Psoas muscle (tissue), 8 donors: ENCODE data around the gene CRAT. TPM values are rescaled to one million over a fixed set of nuclear protein-coding genes. Genes with fewer than 3 reads are reported as not detected.

Experiments
- ATAC-seq, 4 donors: fragments of 200-7000 bp; cut with Tn5 transposase; one replicate each; pipeline ENCODE4 v1.9.1; 2020; ENCODE audit warnings: moderate library complexity in 3 of 4, mild to moderate bottlenecking in 2 of 4
- DNase-seq, 2 donors: peaks; one replicate each; pipeline ENCODE4 v3.0.0-alpha.2; 2020
- H3K27ac ChIP-seq: fragments of 200-600 bp; one replicate; pipeline ENCODE4 v1.8.0; 2022
- H3K27me3 ChIP-seq, 3 donors: fragments of 200-600 bp in 1 of 3; one replicate each; pipeline versions ENCODE4 v1.6.1 to v1.8.0; 2013 to 2022; ENCODE audit warnings: low read length in 2 of 3, mild to moderate bottlenecking in 2 of 3, moderate library complexity in 1 of 3; ENCODE audit not compliant: insufficient read depth in 3 of 3
- H3K36me3 ChIP-seq, 2 donors: fragments of 200-600 bp in 1 of 2; one replicate each; pipeline versions ENCODE4 v1.6.1 to v1.8.0; 2013 to 2022; ENCODE audit warnings: low read depth in 1 of 2, mild to moderate bottlenecking in 1 of 2, moderate library complexity in 1 of 2; ENCODE audit not compliant: insufficient read depth in 1 of 2
- H3K4me1 ChIP-seq: fragments of 200-600 bp; one replicate; pipeline ENCODE4 v1.8.0; 2022
- H3K4me3 ChIP-seq: fragments of 200-600 bp; one replicate; pipeline ENCODE4 v1.8.0; 2022; ENCODE audit warnings: mild to moderate bottlenecking
- H3K9me3 ChIP-seq: fragments of 200-600 bp; one replicate; pipeline ENCODE4 v1.8.0; 2022
- WGBS, 3 donors: extraction: QIAGEN DNeasy Blood & Tissue Kit; methylation state at CpG; one replicate each; pipeline versions ENCODE4 v1.1.6 to v1.1.7; 2013; 5-methylcytosine and 5-hydroxymethylcytosine counted together
- intact Hi-C, 2 donors: fragments of 100-400 bp; cut with DNase I; formaldehyde crosslinking; loops; one replicate each; pipeline versions ENCODE4 v1.11.0 to v1.14.2; 2022
- polyA plus RNA-seq, 3 donors: library from polyadenylated mRNA; stranded (reverse); fragments of 200-250 nt; gene quantifications; one replicate each; pipeline ENCODE4 v1.2.3, GENCODE V29; 2013
- total RNA-seq, 4 donors: library from RNA; stranded (reverse); fragmentation: NEBNext Ultra II Directional in 2 of 4; extraction: Animal tissue kit (Norgen Biotek cat#: 25700) in 2 of 4; gene quantifications; one replicate each; pipeline versions ENCODE4 v1.2.1 to v1.2.4, GENCODE V29; 2021 to 2023
- TF ChIP-seq, protein P1 (sequence below): fragments of 200-600 bp; IDR thresholded peaks from one replicate; pipeline ENCODE4 v1.8.0; 2022; ENCODE audit warnings: antibody characterized with exemption
- donor health status: healthy with polysubstance abuse.
- donor health status: DM: no; HTN: no; CAD: no; lungs with moderate emphysema.
- donor health status: Bipolar disorder and iron deficiency.
- donor health status: healthy.
- donor health status: DM: yes; HTN: yes; CAD: no.
- donor health status: DM: no; HTN: no; CAD: no.
- donor health status: DM: no; HTN: no; CAD: no.
- donor health status: DM: yes; HTN: yes; CAD: no.

CRAT gene
- total and polyA plus RNA-seq, 7 donors: 88.7 to 229 (median 123) TPM

DNA sequence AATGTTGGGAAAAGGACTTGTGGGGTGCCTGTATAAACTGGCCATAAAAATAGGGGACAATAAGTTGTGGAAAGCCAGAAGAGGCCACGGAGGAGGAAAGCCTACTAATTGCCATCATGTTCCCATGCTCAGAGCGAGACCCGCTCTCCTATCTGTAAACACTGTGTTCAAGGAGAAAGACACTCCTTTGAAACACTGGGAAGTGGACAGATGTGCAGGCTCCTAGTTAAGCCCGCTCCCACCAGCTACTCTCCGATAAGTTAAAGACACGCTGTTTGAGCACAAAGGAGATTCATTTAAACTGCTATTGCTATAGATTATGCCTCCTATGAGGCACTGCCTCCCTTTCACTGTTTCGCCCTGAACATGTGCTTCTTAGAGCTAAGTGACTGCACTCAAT is 9.3 kb downstream of the CRAT start:
- H3K9me3 ChIP-seq: no peaks in the 10 kb centered on the region
- H3K4me1 ChIP-seq: peaks cover 12% of the 10 kb centered on the region
- ATAC-seq (no peak), DNase-seq (no peak)
- TF ChIP-seq, protein P1, sequence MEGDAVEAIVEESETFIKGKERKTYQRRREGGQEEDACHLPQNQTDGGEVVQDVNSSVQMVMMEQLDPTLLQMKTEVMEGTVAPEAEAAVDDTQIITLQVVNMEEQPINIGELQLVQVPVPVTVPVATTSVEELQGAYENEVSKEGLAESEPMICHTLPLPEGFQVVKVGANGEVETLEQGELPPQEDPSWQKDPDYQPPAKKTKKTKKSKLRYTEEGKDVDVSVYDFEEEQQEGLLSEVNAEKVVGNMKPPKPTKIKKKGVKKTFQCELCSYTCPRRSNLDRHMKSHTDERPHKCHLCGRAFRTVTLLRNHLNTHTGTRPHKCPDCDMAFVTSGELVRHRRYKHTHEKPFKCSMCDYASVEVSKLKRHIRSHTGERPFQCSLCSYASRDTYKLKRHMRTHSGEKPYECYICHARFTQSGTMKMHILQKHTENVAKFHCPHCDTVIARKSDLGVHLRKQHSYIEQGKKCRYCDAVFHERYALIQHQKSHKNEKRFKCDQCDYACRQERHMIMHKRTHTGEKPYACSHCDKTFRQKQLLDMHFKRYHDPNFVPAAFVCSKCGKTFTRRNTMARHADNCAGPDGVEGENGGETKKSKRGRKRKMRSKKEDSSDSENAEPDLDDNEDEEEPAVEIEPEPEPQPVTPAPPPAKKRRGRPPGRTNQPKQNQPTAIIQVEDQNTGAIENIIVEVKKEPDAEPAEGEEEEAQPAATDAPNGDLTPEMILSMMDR: no peak
- WGBS, 3 donors: 90 to 92% (median 92%) methylated on average over 7 of the region's 7 CpGs
- H3K4me3 ChIP-seq: no peak overlapping the region
- intact Hi-C loops: no loop called here
- H3K36me3 ChIP-seq: peaks cover 4 to 62% of the 10 kb centered on the region in 2 donors
- H3K27ac ChIP-seq: no peak overlapping the region
- H3K27me3 ChIP-seq: no peaks in the 10 kb centered on the region

DNA sequence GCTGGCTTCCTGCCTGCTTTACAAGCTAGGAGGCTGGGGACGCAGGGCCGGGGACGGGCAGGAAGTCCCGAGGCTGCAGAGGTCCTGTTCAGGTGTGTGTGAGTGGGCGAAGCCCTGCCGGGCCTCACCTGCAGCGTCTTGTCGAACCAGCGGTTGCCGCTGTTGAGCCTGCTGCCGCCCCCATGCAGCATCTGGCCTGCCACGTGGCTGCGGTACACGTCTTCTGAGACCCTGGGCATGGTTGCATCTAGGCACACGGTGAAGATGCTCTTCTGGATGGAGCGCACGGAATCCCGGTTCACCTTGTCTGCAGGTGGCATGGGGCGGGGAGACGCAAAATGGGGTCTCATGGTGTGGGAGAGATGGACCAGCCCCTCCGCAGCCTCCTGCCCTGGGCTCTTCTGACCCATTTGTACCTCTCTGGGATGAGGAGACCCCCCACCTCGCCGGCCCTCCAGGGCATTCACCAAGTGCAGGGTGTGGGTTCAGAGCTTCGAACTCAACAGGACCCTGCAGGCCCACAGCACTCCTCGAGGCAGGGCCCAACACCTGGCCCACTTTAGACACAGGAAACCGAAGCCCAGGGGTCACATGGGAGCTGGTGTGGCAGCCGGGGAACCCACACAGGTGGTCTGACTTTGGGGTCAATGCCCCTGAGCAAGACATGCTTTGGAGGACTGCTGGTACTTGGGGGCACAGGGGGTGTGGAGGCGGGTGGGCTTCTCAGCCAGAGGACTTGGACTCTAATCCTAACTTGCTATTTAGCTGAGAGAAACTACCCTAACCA is 10.0 kb downstream of the CRAT start:
- intact Hi-C loops: no loop called here
- Histone ChIP-seq H3K4me1 (peaks cover 11% of the 10 kb centered on the region), H3K9me3 (no peaks in the 10 kb centered on the region), H3K27me3 (no peaks in the 10 kb centered on the region), H3K36me3 (peaks cover 4 to 62% of the 10 kb centered on the region in 2 donors), H3K4me3 (no peak overlapping the region), H3K27ac (no peak overlapping the region)
- no peak for DNase-seq
- TF ChIP-seq, protein P1: no peak
- 68 to 71% (median 70%) methylated on average over 28 of the region's 28 CpGs for WGBS, 3 donors
- no peak for ATAC-seq

DNA sequence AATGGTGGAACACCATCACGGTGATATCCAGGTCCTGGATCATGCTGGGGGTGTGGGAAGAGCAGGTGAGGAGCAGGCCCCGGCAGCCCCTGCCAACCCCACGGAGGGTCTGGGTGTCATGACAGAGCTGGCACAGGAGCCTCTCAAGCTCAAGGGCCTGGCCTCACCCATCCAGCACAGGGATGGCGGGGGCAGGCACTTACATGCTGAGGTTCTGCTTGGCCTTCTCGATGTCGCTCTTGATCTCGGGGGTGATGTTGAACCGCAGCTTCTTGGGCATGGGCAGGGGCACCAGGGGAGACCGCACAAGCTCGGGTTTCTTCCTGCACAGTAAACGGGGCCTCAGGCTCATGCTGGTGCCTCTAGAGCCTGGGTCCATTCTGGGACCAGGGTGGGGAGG is 12.3 kb downstream of the CRAT start:
- WGBS, 3 donors: 84 to 90% (median 88%) methylated on average over 11 of the region's 11 CpGs
- peaks cover 4 to 72% of the 10 kb centered on the region in 2 donors for H3K36me3 ChIP-seq

DNA sequence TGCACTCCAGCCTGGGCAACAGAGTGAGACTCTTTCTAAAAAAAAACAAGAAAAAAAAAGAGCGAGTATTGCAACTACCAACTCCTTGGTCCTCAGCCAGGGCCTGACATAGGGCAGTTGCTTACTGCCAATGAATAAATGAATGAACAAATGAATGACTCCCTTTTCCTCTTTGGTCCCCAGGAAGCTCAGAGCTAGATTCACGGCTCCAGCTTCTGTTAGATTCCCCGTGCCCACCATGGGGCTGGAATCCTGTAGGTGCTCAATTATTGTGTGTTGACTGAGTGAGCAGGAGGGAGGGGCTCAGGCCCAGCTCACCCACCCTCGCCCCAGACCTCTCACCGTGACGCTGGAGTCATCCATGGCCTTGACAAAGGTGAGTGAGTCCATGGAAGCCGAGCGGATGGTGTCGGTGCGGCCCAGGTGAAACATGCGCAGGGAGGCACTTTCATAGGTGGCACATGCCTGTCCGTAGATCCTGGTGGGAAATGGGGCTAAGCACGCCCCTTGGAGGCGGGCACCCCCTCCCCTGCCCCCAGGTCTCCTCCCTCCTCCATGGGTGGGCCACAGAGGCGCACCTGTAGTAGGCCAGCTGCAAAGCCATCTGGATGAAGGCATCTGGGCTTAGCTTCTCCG is 12.8 kb downstream of the CRAT start:
- peaks cover 4 to 72% of the 10 kb centered on the region in 2 donors for H3K36me3 ChIP-seq

More for the DNA sequence above, 12.3 kb downstream of the CRAT start:
- Histone ChIP-seq H3K27ac (no peak overlapping the region), H3K4me1 (peaks cover 7% of the 10 kb centered on the region), H3K9me3 (no peaks in the 10 kb centered on the region), H3K27me3 (no peaks in the 10 kb centered on the region), H3K4me3 (no peak overlapping the region)
- intact Hi-C loops: no loop called here
- TF ChIP-seq, protein P1: no peak
- no peak for DNase-seq
- ATAC-seq: no peak

More for the DNA sequence above, 12.8 kb downstream of the CRAT start:
- no peaks in the 10 kb centered on the region for H3K27me3 ChIP-seq
- no peak overlapping the region for H3K4me3 ChIP-seq
- H3K4me1 ChIP-seq: peaks cover 6% of the 10 kb centered on the region
- ATAC-seq: no peak
- intact Hi-C loops: no loop called here
- DNase-seq: no peak
- no peak overlapping the region for H3K27ac ChIP-seq
- TF ChIP-seq, protein P1: no peak
- H3K9me3 ChIP-seq: no peaks in the 10 kb centered on the region
- 87 to 95% (median 92%) methylated on average over 16 of the region's 16 CpGs for WGBS, 3 donors
